ENCODE results near the gene CHST8.

- no peak for TF ChIP-seq ZBTB7A (IDR thresholded peaks at IDR 0.05; ENCODE audit: low read depth)
- no peak for TF ChIP-seq MAX (IDR thresholded peaks at IDR 0.05)
- no peak for TF ChIP-seq EP300 (IDR thresholded peaks at IDR 0.05; ENCODE audit: borderline replicate concordance)
- TF ChIP-seq FOXM1 (IDR thresholded peaks at IDR 0.05; ENCODE audit: borderline replicate concordance, low read depth): no peak
- no peak for TF ChIP-seq RAD21 (IDR thresholded peaks at IDR 0.05; ENCODE audit: low read depth)
- TF ChIP-seq USF1 (IDR thresholded peaks at IDR 0.05): no peak
- no peak for TF ChIP-seq CEBPB (IDR thresholded peaks at IDR 0.05)
- TF ChIP-seq, protein P1, sequence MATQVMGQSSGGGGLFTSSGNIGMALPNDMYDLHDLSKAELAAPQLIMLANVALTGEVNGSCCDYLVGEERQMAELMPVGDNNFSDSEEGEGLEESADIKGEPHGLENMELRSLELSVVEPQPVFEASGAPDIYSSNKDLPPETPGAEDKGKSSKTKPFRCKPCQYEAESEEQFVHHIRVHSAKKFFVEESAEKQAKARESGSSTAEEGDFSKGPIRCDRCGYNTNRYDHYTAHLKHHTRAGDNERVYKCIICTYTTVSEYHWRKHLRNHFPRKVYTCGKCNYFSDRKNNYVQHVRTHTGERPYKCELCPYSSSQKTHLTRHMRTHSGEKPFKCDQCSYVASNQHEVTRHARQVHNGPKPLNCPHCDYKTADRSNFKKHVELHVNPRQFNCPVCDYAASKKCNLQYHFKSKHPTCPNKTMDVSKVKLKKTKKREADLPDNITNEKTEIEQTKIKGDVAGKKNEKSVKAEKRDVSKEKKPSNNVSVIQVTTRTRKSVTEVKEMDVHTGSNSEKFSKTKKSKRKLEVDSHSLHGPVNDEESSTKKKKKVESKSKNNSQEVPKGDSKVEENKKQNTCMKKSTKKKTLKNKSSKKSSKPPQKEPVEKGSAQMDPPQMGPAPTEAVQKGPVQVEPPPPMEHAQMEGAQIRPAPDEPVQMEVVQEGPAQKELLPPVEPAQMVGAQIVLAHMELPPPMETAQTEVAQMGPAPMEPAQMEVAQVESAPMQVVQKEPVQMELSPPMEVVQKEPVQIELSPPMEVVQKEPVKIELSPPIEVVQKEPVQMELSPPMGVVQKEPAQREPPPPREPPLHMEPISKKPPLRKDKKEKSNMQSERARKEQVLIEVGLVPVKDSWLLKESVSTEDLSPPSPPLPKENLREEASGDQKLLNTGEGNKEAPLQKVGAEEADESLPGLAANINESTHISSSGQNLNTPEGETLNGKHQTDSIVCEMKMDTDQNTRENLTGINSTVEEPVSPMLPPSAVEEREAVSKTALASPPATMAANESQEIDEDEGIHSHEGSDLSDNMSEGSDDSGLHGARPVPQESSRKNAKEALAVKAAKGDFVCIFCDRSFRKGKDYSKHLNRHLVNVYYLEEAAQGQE (IDR thresholded peaks at IDR 0.05; ENCODE audit: low read depth): no peak
Measured at GRCh38 chr19:33700408-33701013, 78.8 kb downstream of the CHST8 start.
